Measurements from ENCODE around the gene PANX1.
"Not testable (repeated sequence)": the region's sequence is repeated elsewhere in the genome, so short reads cannot be mapped to it uniquely, and the experiment has no call there.

PANX1 gene

GRCh38 chr11:94128746-94129511, at the start of gene PANX1:
Gene PANX1, plus strand, starts transcription at chr11:94128841. Its CDS starts 472 bp downstream, at chr11:94129313.
- DNase-seq, result peak; percentile 87

- DNase-seq, result no peak
Measured at GRCh38 chr11:94084164-94084563, 44.5 kb upstream of the PANX1 start.

GRCh38 chr11:94088906-94089305, 39.7 kb upstream of the PANX1 start:
- no peak for DNase-seq

GRCh38 chr11:94089341-94089740, 39.3 kb upstream of the PANX1 start:
- DNase-seq, result no peak

GRCh38 chr11:94090401-94090800, 38.2 kb upstream of the PANX1 start:
- no peak for DNase-seq

GRCh38 chr11:94091091-94091490, 37.5 kb upstream of the PANX1 start:
- no peak for DNase-seq

GRCh38 chr11:94100253-94100652, 28.4 kb upstream of the PANX1 start:
- peak; percentile 43 for DNase-seq

- DNase-seq, result no peak
Measured at GRCh38 chr11:94103471-94103870, 25.2 kb upstream of the PANX1 start.

- DNase-seq, result no peak
Measured at GRCh38 chr11:94104734-94105133, 23.9 kb upstream of the PANX1 start.

GRCh38 chr11:94106716-94107115, 21.9 kb upstream of the PANX1 start:
- DNase-seq, result no peak

- DNase-seq, result no peak
Measured at GRCh38 chr11:94107363-94107762, 21.3 kb upstream of the PANX1 start.

GRCh38 chr11:94111241-94111640, 17.4 kb upstream of the PANX1 start:
- DNase-seq, result no peak

- no peak for DNase-seq
Measured at GRCh38 chr11:94111660-94112059, 17.0 kb upstream of the PANX1 start.

- no peak for DNase-seq
Measured at GRCh38 chr11:94112206-94112953, 16.3 kb upstream of the PANX1 start.

GRCh38 chr11:94117197-94117574, 11.5 kb upstream of the PANX1 start:
- no peak for DNase-seq

GRCh38 chr11:94117871-94118270, 10.8 kb upstream of the PANX1 start:
- no peak for DNase-seq

GRCh38 chr11:94119676-94120075, 9.0 kb upstream of the PANX1 start:
- DNase-seq, result not testable (repeated sequence)

GRCh38 chr11:94120516-94120915, 8.1 kb upstream of the PANX1 start:
- DNase-seq, result not testable (repeated sequence)

GRCh38 chr11:94120946-94121345, 7.7 kb upstream of the PANX1 start:
- no peak for DNase-seq

- DNase-seq, result no peak
Measured at GRCh38 chr11:94125407-94126115, 3.1 kb upstream of the PANX1 start.

GRCh38 chr11:94127638-94128037, 1.0 kb upstream of the PANX1 start:
- no peak for DNase-seq

GRCh38 chr11:94128291-94128745, 323 bp upstream of the PANX1 start:
- DNase-seq, result peak; percentile 69

- no peak for DNase-seq
Measured at GRCh38 chr11:94129512-94130297, 1.1 kb downstream of the PANX1 start.

Data from NCI-H1092 (cell line).